Measurements from ENCODE around the gene GAA. TPM values are rescaled to one million over a fixed set of nuclear protein-coding genes. Genes with fewer than 3 reads are reported as not detected.

Gene GAA
- total RNA-seq, 1 experiment from 2014 or later = 7.5 TPM

DNA sequence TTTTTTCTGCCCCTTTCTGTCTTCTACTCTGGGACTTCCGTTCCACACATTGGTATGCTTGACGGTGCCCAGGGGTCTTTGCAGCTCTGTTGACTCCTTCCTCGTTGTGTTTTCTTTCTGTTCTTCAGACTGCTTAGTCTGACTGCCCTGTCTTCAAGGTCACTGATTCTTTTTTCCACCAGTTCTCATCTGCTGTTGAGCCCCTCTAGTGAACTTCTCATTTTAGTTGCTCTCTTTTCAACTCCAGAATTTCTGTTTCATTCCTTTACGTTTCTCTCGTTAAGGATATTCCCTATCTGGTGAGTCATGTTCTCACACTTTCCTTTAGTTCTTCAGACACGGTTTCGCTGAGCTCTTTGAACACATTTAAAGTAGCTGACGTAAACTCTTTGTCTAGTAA lies 13.8 kb downstream of the GAA start:
- intact Hi-C loops (cut with micrococcal nuclease; ENCODE audit: unreplicated experiment) = no loop called here
- ChIA-PET POLR2A (ENCODE audit: low non-redundant PET) (no interaction called here), CTCF (interaction anchor here (0.6 to 1.8 kb wide), 2 partner anchors 13 to 107 kb away, joined by 3 to 5 read pairs; partner anchors contain the start of gene GAA)
- Histone ChIP-seq H3K4me3 (ENCODE audit: low read depth, low read length, poor library complexity, severe bottlenecking) (no peak overlapping the region), H3K27me3 (replicated peaks; ENCODE audit: insufficient read depth, low read depth, low read length, poor library complexity) (no peaks in the 10 kb centered on the region), H3K4me1 (ENCODE audit: insufficient read depth, low read length, poor library complexity, severe bottlenecking) (no peaks in the 10 kb centered on the region), H3K36me3 (ENCODE audit: insufficient read depth, low read length, poor library complexity, severe bottlenecking) (no peaks in the 10 kb centered on the region), H3K27ac (ENCODE audit: low read depth, low read length, poor library complexity, severe bottlenecking) (no peak overlapping the region), H3K9me3 (ENCODE audit: low read depth, low read length, poor library complexity, severe bottlenecking) (no peaks in the 10 kb centered on the region)
- BruUV-seq (replicated peaks) = no TSS peak
- DNase-seq (ENCODE audit: low spot score) = no peak
- TF ChIP-seq CTCF (conservative IDR thresholded peaks at IDR 0.05; ENCODE audit: low read depth, low read length) (no peak), EZH2 (IDR thresholded peaks at IDR 0.05; ENCODE audit: borderline replicate concordance, low read depth, low read length, poor library complexity, severe bottlenecking) (no peak)

DNA sequence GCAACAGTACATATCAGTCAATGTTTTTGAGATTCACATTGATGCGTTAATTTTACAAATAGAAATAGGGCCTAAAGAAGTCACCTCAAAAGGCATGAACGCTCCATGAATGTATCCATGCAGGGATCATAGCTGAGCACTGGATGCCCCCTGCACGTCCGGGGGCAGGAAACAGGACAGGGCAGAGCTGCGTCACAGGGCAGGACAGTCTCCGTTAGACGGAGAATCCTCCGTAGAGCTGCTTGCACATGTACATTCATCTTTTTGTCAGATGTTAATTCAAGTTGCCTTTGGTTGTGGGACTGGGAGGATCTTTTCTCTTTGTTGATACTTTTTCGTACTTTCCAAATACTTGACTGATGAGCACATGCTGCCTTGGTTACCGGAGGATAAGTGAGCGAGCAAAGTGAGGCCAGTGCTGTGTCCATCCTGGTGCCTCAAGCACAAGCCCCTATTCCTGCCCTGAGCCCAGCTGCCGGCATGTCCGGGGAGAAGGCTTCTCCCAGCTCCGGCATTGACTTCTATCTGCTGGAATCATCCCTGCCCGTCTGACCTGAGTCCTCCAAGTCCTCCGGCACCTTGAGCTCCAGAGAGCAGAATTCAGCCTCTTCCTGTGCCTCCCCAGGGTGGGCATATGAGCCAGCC lies 15.0 kb downstream of the GAA start:
- intact Hi-C loops (cut with micrococcal nuclease; ENCODE audit: unreplicated experiment) = no loop called here

DNA sequence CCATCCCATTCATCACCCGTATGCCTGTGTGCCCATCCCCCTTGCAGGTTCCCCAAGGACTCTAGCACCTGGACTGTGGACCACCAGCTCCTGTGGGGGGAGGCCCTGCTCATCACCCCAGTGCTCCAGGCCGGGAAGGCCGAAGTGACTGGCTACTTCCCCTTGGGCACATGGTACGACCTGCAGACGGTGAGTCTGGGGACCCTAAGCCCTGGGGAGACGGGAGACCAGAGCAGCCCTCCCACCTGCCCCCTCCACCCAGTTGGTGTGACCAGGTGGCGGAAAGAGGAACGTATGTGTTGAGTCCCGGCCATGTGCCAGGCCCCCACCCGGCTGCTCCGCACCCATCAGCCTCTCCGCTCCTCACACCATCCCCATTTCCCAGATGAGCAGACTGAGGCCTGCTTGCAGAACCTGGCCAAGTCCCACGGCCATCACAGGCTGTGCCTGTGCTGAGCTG lies 15.6 kb downstream of the GAA start:
- intact Hi-C loops (cut with micrococcal nuclease; ENCODE audit: unreplicated experiment) = no loop called here
- TF ChIP-seq CTCF (conservative IDR thresholded peaks at IDR 0.05; ENCODE audit: low read depth, low read length) (no peak), EZH2 (IDR thresholded peaks at IDR 0.05; ENCODE audit: borderline replicate concordance, low read depth, low read length, poor library complexity, severe bottlenecking) (no peak)
- no peaks in the 10 kb centered on the region for H3K9me3 ChIP-seq (ENCODE audit: low read depth, low read length, poor library complexity, severe bottlenecking)
- no peak overlapping the region for H3K27ac ChIP-seq (ENCODE audit: low read depth, low read length, poor library complexity, severe bottlenecking)
- BruUV-seq (replicated peaks) = no TSS peak
- no peak overlapping the region for H3K4me3 ChIP-seq (ENCODE audit: low read depth, low read length, poor library complexity, severe bottlenecking)
- H3K4me1 ChIP-seq (ENCODE audit: insufficient read depth, low read length, poor library complexity, severe bottlenecking) = no peaks in the 10 kb centered on the region
- no peaks in the 10 kb centered on the region for H3K27me3 ChIP-seq (replicated peaks; ENCODE audit: insufficient read depth, low read depth, low read length, poor library complexity)
- CTCF ChIA-PET = no interaction called here
- POLR2A ChIA-PET (ENCODE audit: low non-redundant PET) = no interaction called here
- no peaks in the 10 kb centered on the region for H3K36me3 ChIP-seq (ENCODE audit: insufficient read depth, low read length, poor library complexity, severe bottlenecking)
- DNase-seq (ENCODE audit: low spot score) = no peak

More for the DNA sequence above, 15.0 kb downstream of the GAA start:
- POLR2A ChIA-PET (ENCODE audit: low non-redundant PET) = no interaction called here
- DNase-seq (ENCODE audit: low spot score) = no peak
- H3K27ac ChIP-seq (ENCODE audit: low read depth, low read length, poor library complexity, severe bottlenecking) = no peak overlapping the region
- TF ChIP-seq EZH2 (IDR thresholded peaks at IDR 0.05; ENCODE audit: borderline replicate concordance, low read depth, low read length, poor library complexity, severe bottlenecking) (no peak), CTCF (conservative IDR thresholded peaks at IDR 0.05; ENCODE audit: low read depth, low read length) (no peak)
- H3K36me3 ChIP-seq (ENCODE audit: insufficient read depth, low read length, poor library complexity, severe bottlenecking) = no peaks in the 10 kb centered on the region
- no peak overlapping the region for H3K4me3 ChIP-seq (ENCODE audit: low read depth, low read length, poor library complexity, severe bottlenecking)
- CTCF ChIA-PET = interaction anchor here (0.7 kb wide), 1 partner anchor 15 kb away, joined by 4 read pairs; the partner anchor contains the start of gene GAA
- no TSS peak for BruUV-seq (replicated peaks)
- no peaks in the 10 kb centered on the region for H3K9me3 ChIP-seq (ENCODE audit: low read depth, low read length, poor library complexity, severe bottlenecking)
- no peaks in the 10 kb centered on the region for H3K4me1 ChIP-seq (ENCODE audit: insufficient read depth, low read length, poor library complexity, severe bottlenecking)
- H3K27me3 ChIP-seq (replicated peaks; ENCODE audit: insufficient read depth, low read depth, low read length, poor library complexity) = no peaks in the 10 kb centered on the region

Measured in A673 (cell line).